NCI-H510A (cell line): ENCODE data around the gene CDR2.
A peak's percentile ranks its signal among the peaks of the same experiment; 100 is the strongest.
"Not testable (repeated sequence)": the region's sequence is repeated elsewhere in the genome, so short reads cannot be mapped to it uniquely, and the experiment has no call there.

ENCODE experiments used
- DNase-seq: peaks from one replicate; lab custom pipeline; 2025; lab: John Stamatoyannopoulos, UW

CDR2 gene

DNA sequence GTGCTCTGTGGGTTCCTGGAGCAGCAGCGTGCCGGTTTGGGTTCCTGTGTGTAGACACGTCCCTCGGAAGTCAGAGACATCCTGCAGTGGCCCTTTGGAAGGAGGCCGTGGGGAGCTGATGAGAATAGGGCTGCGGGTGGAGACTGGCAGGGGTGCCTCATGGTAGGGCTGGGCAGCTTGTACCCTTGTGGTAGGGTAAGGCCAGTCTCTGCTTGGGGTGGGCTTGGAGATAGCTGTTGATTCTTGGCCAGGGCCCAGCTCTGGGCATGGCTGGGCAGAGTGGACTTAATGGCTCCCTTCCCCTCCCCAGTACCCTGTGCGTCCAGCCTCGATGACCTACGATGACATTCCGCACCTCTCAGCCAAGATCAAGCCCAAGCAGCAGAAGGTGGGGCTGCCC lies 66.6 kb downstream of the CDR2 start:
- DNase-seq = no peak

DNA sequence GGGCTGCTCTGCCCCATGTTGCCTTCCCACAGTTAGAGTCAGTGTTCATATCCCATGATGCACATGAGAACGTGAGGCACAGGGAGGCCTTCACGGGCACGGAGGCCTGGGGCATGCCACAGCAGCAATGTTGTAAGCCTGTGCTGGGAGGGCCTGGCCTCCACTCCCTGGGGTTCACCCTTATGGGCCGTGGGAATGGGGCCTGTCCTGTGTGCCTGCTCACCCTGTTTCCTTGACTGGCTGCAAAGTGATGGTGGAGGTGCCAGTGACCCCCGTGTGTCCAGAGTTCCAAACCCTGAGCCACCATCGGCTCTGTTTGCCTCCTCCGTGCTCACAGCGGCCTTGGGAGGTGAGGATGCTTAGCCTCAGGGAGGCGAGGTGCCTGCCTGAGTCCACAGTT lies 67.6 kb downstream of the CDR2 start:
- DNase-seq = no peak

DNA sequence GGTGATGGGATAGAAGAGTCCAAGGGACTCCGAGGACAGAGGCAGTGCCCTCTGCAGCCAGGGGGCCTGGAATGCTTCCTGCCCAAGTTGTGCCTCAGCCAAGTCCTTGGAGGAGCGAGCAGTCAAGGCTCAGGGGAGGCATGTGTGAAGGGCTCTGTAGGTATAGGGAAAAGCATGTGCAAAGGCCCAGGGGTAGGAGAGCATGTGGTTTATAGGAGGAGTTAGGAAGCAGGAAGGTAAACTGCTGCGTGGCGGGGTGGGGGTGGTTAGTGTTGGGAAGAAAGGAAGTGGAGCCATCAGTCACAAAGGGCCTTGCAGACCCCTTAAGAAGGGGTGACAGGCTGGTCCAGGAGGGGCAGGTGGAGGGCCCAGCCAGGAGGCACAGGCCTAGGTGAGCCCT lies 70.0 kb downstream of the CDR2 start:
- DNase-seq = no peak

DNA sequence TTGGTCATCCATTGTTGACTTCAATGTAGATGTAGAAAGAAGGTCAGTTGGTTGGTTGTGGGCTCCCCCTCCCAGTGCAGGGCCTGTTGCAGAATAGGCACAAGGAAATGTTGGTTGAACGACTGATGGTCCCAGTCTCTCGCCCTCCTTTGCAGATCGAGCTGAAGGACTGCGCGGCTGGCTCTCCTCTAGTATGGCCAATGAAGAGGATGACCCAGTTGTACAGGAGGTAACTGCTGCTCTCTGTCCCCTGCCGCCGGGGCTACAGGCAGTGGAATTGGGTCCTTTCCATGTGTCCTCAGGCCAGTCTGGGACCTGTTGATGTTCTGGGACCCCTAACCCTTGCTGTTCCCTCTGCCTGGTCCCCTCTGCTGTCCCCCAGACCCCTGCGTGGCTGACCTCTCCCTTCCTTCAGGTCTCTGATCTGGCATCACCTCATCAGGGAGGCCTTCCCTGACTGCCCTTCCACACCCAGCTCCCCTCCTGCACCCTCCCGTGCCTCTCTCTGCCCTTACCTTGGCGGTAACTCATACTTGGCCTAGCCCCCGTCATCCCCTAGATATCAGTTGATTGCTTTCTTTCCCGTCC lies 71.5 kb downstream of the CDR2 start:
- no peak for DNase-seq

DNA sequence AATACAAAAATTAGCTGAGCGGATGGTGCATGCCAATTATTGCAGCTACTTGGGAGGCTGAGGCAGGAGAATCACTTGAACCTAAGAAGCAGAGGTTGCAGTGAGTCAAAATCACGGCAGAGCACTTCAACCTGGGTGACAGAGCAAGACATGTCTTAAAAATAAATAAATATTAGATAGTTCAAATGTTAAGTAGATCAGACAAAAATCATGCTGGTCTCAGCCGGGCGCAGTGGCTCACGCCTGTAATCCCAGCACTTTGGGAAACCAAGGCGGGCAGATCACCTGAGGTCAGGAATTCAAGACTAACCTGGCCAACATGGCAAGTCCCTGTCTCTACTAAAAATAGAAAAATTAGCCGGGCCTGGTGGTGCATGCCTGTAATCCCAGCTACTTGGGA lies 73.0 kb downstream of the CDR2 start:
- DNase-seq = not testable (repeated sequence)

DNA sequence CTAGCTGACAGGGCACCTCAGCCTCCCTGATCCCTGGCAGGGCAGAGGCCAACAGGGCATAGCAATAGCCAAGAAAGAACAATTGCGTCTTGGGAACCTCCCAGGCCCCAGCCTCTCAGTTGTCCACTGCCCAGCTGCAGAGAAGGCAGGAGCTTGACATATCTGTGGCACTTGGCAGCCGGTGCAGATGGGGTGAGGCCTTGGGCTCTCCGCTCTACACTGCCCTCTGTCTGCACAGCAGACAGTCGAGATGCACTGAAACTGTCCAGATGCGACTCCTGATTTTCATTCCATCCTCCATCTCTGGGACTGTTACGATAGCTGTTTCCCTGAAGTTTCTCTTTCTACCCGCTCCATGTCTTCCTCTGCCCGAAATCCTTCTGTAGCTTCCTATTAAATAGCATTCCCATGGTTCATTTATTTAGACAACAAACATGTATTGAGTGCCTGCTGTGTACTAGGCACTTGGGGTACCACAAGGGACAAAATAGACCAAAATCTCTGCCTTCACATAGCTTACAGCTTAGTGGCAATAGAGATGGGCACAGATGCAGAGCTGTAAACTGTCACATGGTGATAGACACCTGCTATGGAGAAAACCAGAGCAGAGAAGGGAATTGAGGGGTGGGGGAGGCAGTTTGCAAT lies 73.9 kb downstream of the CDR2 start:
- DNase-seq = peak; percentile 24

DNA sequence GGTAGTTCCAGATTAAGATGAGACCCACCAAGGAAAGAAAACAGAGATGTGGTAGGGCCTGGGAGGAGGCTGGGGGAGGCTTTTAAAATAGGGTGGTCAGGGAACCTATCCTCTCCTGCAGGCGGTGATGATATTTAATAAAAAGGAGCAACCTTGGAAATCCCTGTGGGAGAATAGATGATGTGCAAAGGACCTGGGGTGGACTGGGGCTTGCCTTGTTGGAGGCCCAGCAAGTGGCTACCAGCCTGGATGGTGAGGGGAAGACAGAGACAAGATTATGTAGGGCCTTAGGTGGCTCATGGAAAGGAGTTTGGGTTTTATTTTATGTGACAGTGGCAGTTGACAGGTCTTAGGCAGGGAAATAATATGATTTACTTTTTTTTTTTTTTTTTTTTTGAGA lies 75.4 kb downstream of the CDR2 start:
- no peak for DNase-seq

DNA sequence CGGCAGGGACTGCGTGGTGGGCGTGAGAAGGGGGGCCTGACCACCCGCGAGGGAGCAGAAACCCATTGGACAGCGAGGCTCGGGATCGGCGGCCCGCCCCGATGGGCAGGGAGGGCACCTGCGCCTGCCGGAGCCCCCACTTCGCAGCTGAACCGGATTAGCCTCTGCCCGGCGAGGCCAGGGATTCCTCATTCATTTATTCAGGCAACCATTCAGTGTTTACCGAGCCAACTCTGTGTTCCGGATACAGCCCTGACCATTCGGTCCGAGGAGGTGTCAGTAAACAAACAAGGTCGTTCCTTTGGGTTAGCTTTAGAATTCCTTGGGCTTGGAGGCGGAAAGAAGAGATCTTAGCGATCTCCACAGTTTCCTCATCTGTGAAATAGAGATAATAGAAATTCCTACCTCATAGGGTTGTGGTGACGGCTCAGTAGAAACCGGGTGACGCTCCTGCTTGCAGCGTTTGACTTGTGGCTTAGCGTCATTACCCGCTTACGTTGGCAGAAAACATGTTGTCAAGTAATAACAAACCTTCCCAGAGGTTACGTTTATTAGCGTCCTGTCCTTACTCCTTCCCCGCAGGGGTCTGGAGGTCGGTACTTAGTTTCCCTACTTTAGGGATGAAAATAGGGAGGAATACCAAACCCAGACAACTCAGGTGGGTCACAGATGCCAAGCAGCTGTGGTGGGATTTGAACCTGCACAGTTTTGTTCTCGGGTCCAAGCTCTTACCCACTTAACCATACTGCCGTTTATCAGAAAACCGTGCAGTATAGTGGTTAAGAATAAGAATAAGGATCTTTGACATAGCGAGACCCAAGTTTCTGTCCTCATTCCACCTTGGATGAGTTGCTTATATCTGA lies 76.3 kb downstream of the CDR2 start:
- DNase-seq = peak; percentile 49

DNA sequence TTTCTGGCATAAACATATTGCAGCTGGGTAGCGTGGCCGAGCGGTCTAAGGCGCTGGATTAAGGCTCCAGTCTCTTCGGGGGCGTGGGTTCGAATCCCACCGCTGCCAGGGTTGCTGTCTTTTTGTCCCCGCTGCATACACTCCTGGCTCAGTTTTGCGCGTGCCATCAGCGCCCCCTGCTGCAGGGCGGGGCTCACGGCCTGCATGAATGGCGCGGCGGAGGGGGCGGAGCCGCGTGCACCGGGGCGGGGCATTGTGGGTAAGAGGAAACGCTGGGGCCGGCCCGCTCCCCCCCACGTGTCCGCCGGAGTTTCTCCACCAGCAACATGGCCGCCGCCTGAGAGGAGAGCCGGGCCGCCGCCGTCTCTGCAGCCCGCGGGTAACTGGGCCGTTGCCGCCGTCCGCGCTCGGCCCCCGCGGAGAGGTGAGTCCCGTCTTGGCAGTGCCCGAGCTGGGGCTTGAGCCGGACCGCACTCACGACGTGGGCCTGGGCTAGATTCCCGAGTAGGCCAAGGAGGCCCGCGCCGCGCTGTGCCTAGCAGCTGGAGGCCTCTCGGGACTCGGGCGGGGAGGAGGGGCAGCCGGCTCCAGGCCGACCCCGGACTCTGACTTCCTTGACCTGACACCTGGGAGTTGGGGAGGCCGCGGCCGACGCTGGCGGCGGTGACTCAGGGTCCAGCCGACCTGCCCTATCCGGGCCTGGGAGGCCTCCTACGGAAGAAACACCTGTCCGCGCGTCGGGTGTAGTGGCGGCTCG lies 77.1 kb downstream of the CDR2 start, which contains the start of gene POLR3E:
POLR3E (plus strand) TSS at position 296 of the 757 bp plus-strand sequence. CDS start 5,560 bp downstream, outside the sequence.
- DNase-seq = peak; percentile 93

DNA sequence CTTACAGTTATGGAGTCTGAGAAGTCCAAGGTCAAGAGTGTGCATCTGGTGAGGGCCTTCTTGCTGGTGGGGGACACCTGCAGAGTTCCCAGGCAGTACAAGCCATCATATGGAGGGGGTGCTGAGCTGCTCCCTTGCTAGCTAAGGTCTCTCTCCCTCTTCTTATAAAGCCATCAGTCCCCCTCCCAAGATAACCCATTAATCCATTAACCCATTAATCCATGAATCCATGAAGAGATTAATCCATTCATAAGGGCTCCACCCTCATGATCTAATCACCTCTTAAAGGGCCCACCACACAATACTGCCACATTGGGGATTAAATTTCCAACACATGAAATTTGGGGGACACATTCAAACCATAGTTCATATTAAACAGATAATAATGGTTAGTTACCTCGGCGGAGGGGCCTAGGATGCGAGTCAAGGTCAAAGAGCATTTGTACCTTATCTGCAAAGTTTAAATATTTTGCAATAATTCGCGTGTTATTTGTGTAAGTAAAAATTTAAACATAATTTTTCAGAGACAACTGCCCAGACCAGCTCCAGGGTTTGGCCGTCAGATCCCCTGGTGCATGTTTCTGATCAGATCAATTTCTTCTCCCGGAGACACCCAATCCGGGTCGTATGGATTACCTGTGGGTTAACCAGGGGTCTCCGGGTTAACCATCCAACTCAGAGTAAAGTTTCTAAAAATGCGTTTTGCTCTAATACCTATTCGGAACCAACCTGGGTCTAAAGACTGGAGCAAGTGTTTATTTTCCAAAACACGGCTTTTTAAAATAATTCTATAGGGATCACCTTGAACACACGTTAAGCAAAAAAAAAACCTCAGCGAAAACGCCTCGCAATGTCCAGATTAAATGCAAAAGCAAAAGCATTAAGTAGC lies 78.0 kb downstream of the CDR2 start:
- DNase-seq = peak; percentile 4
